PC-3 (cell line): Measurements from ENCODE around the gene PPP1R1C.

Experiments used
- CTCF ChIP-seq: fragments of 300-600 bp; sonication (generic); conservative IDR thresholded peaks from 2 replicates; pipeline ENCODE4 v1.5.1; 2017; ENCODE audit warnings: antibody characterized with exemption, low read depth, mild to moderate bottlenecking, low read length
- EZH2 ChIP-seq: fragments of 300-600 bp; sonication (generic); IDR thresholded peaks from one replicate; pipeline ENCODE4 v1.6.1; 2017; ENCODE audit warnings: antibody characterized with exemption, mild to moderate bottlenecking, low read length; ENCODE audit not compliant: unreplicated experiment

GRCh38 chr2:181973171-181973783 is 12.4 kb upstream of the PPP1R1C start:
- TF ChIP-seq CTCF: no peak
- no peak for TF ChIP-seq EZH2
